Activated naive CD4-positive, alpha-beta T cell treated with anti-CD3 and anti-CD28 coated beads, Interleukin-2, amount 50 U/mL, for 16 hours (primary cell): ENCODE results near the gene FNDC3B.
"Not testable (repeated sequence)": the region's sequence is repeated elsewhere in the genome, so short reads cannot be mapped to it uniquely, and the experiment has no call there.

Experiments used
- DNase-seq: peaks from one replicate; pipeline ENCODE4 v3.0.0-alpha.2; 2020

Gene FNDC3B

DNA sequence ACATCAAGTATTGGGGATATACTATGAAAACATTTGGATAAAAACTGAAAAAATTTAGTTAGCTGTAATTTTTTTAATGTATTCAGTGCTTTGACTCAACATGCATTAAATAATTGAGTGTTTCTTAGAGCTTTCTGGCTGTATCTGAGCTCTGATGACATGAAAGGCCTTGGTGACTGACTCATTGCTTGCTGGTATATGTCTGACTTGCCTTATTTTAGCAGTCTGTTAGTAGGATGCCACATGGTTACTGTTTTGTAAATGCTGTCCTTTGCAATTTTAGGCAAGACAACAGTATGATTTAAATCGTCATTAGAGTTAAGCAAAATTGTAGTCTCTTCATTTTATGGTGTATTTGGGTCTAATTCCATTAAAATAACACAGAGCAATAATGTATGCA is 209.7 kb downstream of the FNDC3B start:
- no peak for DNase-seq

DNA sequence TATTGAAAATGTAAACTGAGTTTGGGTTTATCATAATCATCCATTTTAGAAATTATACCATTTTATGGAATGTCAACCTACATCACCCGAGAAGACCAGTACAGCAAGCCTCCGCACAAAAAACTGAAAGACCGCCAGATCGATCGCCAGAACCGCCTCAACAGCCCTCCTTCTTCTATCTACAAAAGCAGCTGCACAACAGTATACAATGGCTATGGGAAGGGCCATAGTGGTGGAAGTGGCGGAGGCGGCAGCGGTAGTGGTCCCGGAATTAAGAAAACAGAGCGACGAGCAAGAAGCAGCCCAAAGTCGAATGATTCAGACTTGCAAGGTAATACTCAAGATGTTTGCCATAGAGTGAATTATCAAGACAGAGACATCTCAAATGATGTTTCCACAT is 211.8 kb downstream of the FNDC3B start:
- no peak for DNase-seq

DNA sequence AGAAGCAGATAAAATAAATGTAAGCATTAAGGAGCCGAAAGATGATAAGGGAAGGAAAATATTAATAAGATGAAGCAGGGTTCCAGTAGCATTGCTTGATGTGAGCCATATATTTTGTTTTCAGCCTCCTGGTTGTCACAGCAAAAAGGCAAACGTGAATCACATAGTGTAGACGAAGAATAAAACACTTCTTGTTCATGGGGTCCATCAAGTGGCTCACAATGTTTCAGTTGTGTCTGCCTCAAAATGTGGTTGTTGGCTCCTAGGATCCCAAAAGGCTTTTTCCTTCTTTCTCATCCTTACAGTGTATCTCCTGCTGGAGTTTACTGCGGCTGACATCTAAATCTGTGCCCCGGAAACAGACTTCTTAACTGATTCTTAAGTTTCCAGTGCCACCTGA is 213.8 kb downstream of the FNDC3B start:
- DNase-seq = no peak

DNA sequence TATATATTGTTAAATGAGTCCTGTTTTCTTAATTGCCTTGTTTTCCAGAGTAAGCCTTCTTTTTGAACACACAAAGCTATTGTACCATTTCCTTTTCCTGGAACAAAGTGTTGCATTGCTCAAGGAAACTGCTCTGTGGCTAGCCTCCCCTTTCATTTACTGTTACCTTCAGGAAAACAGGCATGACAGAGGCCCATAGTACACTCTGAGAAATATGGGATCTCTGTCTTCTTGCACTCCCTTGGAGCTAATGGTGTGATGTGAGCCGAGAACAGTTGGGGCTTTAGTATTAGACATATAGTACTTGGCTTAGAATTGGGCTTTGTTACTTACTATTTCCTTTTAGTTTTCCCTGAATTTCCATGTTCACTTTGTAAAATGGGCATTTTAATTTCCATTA is 215.2 kb downstream of the FNDC3B start:
- no peak for DNase-seq

DNA sequence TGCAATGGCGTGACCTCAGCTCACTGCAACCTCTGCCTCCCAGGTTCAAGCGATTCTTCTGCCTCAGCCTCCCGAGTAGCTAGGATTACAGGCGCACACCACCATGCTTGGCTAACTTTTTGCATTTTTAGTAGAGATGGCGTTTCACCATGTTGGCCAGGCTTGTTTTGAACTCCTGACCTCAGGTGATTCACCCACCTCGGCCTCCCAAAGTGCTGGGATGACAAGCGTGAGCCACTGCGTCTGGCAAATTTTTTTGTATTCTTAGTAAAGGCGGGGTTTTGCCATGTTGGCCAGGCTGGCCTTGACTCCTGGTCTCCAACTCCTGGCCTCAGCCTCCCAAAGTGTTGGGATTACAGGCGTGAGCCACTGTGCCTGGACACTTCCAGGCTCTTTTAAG is 215.9 kb downstream of the FNDC3B start:
- DNase-seq = not testable (repeated sequence)

DNA sequence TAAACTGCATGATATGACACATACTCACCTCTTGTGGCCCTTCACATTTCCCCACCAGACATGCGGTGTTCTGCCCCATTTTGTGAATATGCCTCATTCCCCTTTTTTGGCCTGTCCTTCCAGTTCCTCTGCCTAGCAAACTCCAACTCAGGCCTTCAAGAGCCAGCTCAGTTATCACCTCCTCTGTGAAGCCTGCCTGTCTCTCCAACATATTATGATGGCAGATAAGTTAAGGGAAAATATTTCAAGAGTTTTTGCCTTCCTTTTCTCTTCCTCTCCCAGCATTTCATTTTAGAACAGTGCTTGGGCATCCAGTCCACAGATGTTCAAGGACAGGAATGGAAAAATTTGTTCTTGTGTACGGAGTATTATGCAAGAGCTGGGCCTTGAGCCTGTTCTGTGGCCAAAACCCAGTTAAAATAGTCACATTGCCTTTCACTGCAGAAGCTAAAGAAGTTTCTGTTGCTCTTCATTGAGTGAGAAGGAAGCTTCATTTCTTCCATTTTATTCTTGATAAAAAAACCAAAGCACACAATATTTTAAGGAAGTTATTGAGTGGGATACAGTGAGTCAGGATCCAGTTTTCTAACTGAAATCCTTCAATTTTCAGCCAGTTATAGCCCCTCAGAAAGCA is 216.8 kb downstream of the FNDC3B start:
- DNase-seq = no peak

DNA sequence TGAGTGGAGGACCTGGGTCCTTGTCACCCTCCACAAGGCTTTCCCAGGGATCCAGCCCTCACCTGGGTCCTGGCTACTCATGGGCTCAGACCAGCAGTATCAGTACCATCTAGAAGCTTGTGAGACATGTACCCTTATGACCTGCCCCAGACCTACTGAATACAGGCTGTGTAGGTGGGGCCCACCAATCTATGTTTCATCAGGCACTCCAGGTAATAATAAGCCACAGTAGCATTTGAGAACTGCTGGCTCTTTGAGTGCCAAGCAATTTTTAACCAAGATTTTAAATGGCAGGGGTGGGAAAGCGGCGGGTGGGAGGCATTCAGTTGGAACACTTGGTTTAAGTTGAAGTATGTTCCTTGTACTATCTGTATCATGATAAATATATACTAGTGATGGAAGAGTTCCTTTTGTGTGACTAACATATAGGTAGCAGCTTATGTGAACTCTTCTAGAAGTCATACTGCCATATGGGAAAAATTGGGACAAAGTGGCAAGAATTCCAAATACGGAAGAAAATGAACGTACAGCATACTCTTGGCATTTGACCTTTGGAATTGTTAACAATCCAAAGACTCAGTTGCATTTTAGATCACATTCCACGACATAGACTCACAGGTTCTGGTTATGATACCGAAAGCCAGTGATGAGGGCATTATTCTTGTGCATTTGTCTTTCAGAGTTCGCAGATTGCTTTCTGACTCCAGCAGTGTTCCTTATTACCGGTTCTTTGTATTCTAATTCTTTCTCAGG is 218.4 kb downstream of the FNDC3B start:
- DNase-seq = no peak

DNA sequence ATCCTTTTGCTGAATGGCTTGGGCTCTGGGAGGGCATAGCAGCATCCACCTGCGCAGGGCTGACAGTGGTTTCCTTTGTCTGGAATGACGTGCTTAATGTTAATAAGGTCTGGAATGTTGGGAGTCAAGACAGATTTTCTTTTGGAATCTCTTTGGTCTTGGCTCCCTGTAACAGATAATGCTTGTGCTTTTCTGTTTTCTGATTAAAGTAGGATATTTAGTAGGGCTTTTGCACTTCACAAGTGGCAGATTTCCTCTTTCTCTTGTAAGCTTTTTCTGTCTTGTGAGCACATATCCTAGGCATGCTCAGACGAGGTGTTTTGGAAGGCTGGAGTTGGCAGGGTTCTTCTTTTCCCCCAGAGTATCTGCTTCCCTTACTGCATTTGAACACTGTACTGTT is 219.2 kb downstream of the FNDC3B start:
- DNase-seq = no peak

DNA sequence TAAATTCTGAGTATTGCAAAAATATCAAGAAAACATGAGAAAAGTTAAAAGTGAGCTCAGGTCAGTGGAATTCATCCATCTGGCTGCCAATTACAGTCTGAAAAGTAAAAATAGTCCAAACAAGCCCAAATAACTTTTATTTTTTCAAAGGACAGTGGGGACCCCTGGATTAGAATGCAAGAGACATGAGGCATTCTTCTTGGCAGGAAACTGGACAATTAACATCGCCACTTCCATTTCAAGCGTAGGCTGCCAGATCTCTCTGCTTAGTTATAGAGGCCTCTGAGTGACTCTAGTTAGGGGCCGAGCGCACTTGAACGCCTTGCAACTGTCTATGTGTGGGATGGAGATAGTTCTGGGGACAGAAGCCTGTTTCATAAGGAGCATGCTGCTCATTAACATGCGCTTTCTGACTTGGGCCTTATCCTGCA is 219.7 kb downstream of the FNDC3B start:
- DNase-seq = no peak

DNA sequence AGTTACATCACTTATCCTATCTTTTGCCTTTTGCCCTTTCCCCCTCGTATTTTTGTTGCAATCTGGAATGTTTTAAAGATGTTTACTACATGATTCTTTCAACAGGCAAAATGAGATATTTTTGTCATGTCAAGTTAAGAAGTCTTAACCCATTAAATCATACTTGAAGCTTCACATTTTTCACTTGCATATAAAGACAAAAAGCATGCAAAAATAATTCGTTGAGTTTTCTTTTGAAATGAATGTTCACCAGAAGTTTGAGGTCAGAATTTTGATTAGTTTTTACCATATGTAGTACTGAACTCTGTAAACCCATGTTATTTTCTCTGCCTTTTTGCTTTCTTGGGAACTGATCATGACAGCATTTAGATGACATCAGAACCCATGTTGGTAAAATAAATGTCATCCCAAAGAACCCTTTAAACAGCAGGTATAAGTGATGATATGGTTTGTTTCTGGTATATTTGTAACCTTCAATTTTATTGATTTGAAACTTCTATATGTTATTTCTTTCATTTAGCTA is 220.4 kb downstream of the FNDC3B start:
- DNase-seq = no peak

DNA sequence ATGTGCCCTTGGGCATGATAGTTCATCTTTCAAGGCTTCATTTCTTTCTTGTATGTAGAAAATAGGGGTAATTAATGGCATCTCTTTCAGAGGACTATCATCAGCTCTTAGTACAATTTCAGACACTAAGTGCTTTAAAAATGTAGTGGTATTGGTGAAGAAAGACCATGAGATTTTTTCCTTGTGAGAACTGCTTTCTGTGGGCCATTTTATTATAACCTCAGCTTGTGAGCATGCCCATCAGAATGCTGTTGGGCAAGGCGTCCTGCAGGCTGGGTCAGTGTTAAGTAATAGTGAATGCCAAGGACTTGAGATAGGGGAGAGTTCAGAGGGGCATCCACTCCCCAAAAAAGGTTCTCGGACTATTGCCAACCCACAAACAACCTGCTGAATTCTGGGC is 221.0 kb downstream of the FNDC3B start:
- no peak for DNase-seq

DNA sequence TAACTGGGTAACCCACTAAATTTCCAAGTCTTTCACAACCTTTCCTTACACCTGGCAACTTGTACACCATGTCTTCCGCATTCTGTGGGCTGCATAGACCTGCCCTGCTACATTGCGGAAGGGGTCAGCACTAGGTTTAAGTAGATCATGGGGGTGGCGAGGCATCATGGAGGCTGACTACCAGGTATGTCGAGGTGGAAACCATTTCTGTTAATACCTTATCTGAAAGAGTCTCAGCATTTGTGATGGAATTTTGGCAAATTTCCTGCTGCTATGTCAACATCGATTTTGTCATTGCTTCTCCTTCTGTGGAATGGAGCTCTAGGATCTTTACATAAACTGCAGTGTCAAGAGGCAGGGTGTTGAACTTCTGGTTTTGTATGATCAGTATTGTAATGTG is 221.7 kb downstream of the FNDC3B start:
- no peak for DNase-seq

DNA sequence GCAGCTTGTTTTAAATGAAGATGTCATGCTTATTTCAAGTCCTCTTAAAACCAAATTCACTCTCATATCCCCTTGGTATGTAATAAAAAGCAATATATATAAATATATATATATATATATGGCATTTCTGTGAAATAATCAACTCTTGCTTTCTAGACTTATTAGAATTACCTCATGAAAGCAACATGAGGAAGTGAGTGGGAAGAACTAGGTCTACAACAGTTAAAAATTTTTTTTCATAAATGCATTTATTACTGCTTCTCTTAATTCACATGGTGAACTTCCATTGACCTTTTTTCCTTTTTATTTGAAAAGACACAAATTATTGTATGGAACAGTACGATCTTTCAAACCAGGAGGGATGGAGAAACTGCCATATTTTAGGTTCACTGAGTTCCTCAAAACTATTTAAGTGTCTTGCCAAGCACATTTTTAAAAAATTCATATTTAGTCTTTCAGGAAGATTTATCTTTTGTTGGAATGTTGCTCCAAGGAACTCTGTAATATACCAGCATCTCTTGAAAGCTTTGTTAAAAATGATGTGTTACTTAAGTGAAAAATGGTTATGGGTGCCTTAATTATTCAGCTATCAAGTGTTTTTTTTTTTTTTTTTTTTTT is 223.7 kb downstream of the FNDC3B start:
- DNase-seq = no peak

DNA sequence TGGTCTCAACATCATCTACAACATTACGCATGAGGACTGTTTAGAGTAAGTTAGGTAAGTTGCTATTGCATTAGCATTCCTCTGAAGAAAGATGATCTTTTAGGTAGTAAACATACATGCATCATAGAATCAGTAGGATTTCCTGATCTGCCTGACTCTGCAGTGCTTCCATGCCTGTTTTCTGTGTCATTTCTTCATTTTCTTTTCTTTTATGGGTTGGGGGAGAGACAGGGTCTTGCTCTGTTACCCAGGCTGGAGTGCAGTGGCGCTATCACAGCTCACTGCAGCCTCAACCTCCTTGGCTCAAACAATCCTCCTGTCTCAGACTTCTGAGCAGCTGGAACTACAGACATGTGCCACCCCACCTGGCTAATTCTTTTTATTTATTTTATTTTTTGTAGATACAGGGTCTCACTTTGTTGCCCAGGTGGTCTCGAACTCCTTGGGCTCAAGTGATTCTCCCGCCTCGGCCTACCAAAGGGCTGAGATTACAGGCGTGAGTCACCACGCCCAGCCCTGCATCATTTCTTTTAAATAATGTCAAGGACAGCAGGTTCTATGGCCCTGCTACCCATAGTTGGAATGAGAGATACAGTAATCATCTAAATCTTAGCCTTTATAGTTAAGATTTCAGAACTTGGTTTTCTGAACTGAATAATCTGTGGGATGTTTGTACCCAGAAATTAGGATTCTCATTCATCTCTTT is 224.6 kb downstream of the FNDC3B start:
- DNase-seq = no peak

DNA sequence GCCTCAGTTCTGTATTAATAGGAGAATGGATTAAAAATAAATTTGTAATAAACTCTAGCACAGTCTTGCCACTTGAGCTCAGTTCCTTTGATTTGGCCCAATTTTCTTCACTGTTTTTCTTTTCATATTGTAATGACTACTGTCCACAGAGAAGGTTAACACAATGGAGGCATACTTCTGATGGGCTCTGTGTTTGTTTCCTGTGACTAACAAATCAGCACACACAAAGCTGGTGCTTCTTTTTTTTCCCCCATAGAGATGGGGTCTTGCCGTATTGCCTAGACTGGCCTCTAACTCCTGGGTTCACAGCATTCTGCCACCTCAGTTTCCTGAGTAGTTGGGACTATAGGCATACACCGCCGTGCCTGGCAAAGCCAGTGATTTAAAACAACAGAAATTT is 226.7 kb downstream of the FNDC3B start:
- no peak for DNase-seq

DNA sequence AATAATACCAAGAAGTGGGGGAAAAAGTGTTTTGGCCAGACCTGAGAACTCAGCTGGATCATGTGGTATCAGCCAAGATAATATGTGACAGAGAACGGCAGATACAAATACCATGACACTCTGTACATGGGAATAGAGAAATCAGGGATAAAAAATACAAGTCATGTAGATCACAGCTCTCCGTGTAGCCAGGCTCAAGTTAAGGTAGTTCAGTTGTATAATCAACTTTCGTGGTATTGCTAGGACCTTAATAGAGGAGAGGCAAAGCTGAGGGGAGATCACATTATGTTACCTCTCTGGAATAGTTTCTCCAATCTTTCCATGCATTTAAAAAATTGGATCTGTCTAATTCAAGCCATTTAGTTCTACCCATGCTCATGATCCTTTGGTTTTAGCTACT is 229.0 kb downstream of the FNDC3B start:
- no peak for DNase-seq

DNA sequence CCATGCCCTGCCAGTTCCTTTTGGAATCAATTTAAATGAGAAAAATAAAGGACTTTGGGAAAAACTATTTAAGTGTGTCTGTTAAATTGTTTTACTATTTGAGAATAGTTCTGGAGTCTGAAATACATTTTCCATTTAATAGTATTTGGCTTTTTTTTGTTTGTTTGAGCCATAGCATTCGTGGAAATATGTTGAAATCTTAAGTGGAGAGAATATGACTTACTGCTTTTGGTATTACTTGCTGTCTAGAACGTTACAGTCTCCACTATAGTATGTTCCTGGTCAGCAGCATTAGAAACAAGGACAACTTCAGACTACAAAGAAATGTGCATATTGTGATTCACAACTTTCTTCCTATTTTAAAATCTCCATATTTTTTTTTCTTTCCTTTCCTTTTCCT is 229.5 kb downstream of the FNDC3B start:
- DNase-seq = no peak

DNA sequence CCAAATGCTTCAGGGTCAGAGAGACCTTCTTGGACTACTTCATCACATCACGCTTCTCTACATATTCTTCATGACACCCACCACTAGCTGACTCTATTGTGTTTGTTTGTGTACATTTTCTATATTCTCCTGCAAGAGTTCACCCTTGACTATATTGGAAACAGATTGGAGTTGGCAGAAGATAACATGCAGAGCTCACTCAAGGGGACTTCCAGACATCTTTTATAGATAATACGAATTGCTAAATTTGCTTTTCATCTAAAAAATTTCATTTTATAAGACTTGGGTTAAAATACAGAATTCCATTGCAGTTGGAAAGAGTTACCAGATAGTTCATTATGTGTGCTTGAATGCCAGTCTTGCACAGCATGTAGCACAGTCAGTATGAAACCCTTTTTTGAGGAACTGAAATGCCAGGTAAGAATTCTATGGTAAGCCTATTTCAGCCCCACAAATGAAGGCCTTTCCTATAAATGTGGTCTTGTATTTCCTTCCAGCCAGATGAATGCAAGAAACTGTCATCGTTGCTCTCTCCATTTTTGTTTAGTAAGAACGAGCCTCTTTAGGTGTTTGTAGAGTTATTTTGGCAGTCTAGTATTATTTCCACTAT is 231.3 kb downstream of the FNDC3B start:
- no peak for DNase-seq

DNA sequence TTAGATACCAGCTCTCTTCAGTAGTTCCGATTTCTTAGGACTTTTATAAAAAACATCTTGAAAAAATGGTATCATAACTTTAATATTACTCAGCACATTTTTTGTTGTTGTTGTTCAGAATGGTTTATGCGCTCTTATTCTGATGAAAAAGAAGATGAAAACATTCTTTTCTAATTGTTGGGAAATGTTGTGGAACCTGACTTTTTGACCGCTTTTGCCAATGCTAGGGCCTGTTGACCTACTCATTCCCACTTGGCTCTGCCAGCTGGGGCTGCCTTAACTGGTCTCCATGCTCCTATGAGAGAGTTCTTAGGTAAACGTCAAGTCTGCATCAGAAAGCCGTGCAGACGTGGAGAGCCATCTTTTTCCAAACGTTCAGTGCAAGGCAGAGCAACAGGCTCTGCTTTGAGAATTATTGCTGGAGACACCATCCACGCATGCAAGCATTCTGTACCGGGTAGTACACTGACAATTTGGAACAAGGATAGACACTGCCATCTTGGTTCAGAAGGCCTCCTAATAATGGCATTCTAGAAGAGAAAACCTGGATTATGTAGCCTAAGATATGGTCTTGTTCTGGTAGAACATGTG is 232.1 kb downstream of the FNDC3B start:
- no peak for DNase-seq

DNA sequence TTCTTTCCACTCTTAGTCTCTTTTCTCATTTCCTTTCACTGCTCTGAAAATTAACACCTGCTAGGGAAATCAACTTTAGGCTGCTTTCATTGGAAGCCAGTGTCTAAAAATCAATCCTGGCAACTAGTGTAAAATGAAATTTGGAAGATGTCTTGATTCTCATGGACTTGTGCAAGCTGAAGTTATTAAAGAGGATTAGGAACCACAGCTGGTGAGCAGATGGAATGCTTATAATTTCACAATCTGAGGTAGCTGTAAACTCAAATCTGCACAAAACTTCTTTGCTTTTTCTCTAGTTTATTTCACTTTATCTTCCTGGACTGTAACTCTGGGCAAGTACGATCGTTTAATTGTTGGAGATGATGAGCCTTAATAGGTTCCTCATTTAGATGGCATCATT is 233.3 kb downstream of the FNDC3B start:
- no peak for DNase-seq

DNA sequence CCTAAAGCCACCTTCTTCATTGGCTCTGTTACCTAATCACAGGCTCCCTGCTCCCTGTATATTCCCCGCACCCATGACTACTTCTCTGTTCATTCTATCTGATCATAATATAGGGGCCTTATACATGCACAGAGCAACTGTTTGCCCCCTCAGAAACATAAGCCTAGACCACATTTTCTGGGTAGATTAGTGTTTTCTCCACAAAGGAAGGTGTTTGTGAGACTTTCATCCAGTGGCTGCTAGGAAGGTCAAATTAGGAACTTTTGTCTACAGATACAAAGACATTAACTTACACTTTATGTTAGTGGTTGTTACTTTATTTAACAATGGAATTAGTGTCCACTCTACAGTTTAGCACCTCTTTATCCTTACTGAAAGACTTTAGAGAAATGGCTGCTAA is 234.0 kb downstream of the FNDC3B start:
- DNase-seq = no peak

DNA sequence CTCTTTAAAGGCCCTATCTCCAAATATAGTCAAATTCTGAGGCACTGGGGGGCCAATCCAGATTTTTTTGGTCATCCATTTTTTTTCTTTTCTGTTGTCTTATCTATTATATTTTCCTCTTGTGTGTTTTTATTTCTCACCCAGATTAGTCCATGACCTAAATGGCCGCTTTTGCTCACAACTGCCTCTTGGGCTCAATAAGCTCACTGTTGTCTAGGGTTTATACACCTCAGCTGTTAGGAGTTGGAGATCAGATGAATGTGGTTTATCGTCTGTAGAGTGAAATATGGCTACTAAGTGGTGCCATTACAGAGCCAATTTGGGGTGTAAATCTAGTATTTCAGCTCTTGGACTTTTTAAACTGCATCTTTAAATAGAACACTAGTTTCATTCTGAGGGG is 235.5 kb downstream of the FNDC3B start:
- no peak for DNase-seq

DNA sequence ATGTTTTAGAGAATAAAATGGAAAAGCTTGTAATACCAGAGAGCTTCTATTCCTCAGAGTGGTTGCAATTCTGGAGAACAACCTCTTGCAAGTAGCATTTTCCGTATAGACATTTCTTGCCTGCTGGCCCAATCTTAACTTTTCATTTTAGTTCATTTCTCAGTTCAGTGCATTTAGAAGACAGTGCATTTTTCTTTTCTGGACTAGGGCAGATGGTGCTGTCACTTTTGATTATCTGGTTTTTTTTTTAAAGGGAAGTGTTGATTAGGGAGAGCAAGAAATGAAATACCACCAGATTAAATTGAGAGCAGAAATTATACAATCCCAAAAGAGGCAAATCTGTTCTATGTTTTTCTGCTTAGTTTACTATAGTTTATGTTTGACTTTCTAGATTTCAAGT is 236.2 kb downstream of the FNDC3B start:
- DNase-seq = no peak
